OCI-LY7 (cell line): ENCODE measurements around the gene SPON1. TPM values are rescaled to one million over a fixed set of nuclear protein-coding genes. Genes with fewer than 3 reads are reported as not detected.
A peak's percentile ranks its signal among the peaks of the same experiment; 100 is the strongest.

Source experiments
- BruUV-seq: library from RNA; stranded (reverse); fragments of 400-500 nt; replicated peaks from 2 replicates; lab custom pipeline; 2021; lab: Mats Ljungman, UMichigan
- CTCF ChIA-PET: fragments of 300-600 bp; sonication (Branson Sonifier 250); formaldehyde crosslinking; loops from one replicate; lab custom pipeline; 2022; ENCODE audit warnings: antibody characterized with exemption; ENCODE audit not compliant: unreplicated experiment; lab: Charles Lee
- POLR2A ChIA-PET: fragments of 300-600 bp; sonication (Branson Sonifier 250); formaldehyde crosslinking; loops from one replicate; lab custom pipeline; 2022; ENCODE audit warnings: antibody characterized with exemption; lab: Charles Lee
- DNase-seq: peaks from one replicate; pipeline ENCODE4 v3.0.0-alpha.2; 2015; ENCODE audit warnings: low spot score
- H2AFZ ChIP-seq: fragments of 200-600 bp; sonication (generic), shearing (Covaris generic); 2 replicates; pipeline ENCODE4 v1.6.1; 2014; ENCODE audit warnings: mild to moderate bottlenecking, antibody characterized with exemption, low read length, moderate library complexity
- H3K27ac ChIP-seq: fragments of 200-600 bp; sonication (generic); 2 replicates; pipeline ENCODE4 v1.5.1; 2014; ENCODE audit warnings: mixed run types, low read depth, mild to moderate bottlenecking, moderate library complexity, low read length, inconsistent platforms; ENCODE audit not compliant: poor library complexity, severe bottlenecking
- H3K36me3 ChIP-seq: fragments of 200-600 bp; sonication (generic); 2 replicates; pipeline ENCODE4 v1.6.1; 2014; ENCODE audit warnings: mild to moderate bottlenecking, antibody characterized with exemption, low read length, moderate library complexity, mixed read lengths; ENCODE audit not compliant: insufficient read depth
- H3K4me1 ChIP-seq: fragments of 200-600 bp; sonication (generic); 2 replicates; pipeline ENCODE4 v1.5.1; 2014; ENCODE audit warnings: mild to moderate bottlenecking, low read length; ENCODE audit not compliant: insufficient read depth, poor library complexity, severe bottlenecking
- H3K4me2 ChIP-seq: fragments of 200-600 bp; sonication (generic); 2 replicates; pipeline ENCODE4 v1.6.1; 2014; ENCODE audit warnings: mild to moderate bottlenecking, low read length
- H3K4me3 ChIP-seq: fragments of 200-600 bp; sonication (generic); 2 replicates; pipeline ENCODE4 v1.5.1; 2014; ENCODE audit warnings: mild to moderate bottlenecking, low read depth, low read length; ENCODE audit not compliant: poor library complexity, severe bottlenecking
- H3K79me2 ChIP-seq: fragments of 200-600 bp; sonication (generic); 2 replicates; pipeline ENCODE4 v1.6.1; 2016; ENCODE audit warnings: low read depth, mild to moderate bottlenecking, low read length, moderate library complexity, mixed read lengths; ENCODE audit not compliant: insufficient read depth
- H3K9me2 ChIP-seq: fragments of 200-600 bp; sonication (generic); 2 replicates; pipeline ENCODE4 v1.6.1; 2016; ENCODE audit warnings: mild to moderate bottlenecking, low read length, mixed read lengths; ENCODE audit not compliant: insufficient read depth
- H3K9me3 ChIP-seq: fragments of 200-600 bp; sonication (generic); 2 replicates; pipeline ENCODE4 v1.6.1; 2014; ENCODE audit warnings: mild to moderate bottlenecking, mixed run types, low read length, mixed read lengths
- H4K20me1 ChIP-seq: fragments of 200-600 bp; sonication (generic); 2 replicates; pipeline ENCODE4 v1.6.1; 2014; ENCODE audit warnings: mild to moderate bottlenecking, antibody characterized with exemption, low read length, moderate library complexity, mixed read lengths; ENCODE audit not compliant: insufficient read depth
- CTCF ChIP-seq: fragments of 200-600 bp; sonication (generic); conservative IDR thresholded peaks from 2 replicates; pipeline ENCODE4 v1.5.1; 2014; ENCODE audit warnings: mild to moderate bottlenecking, antibody characterized with exemption, low read length, moderate library complexity, mixed read lengths
- EZH2phosphoT487 ChIP-seq: fragments of 200-600 bp; sonication (generic); IDR thresholded peaks from 2 replicates; pipeline ENCODE4 v1.6.1; 2018; ENCODE audit warnings: low read depth, borderline replicate concordance, mild to moderate bottlenecking, mixed run types, antibody characterized with exemption, low read length, moderate library complexity, mixed read lengths
- intact Hi-C: fragments of 100-400 bp; cut with micrococcal nuclease; formaldehyde crosslinking; loops from one replicate; pipeline ENCODE4 v1.10.0; 2022; ENCODE audit not compliant: unreplicated experiment
- total RNA-seq, 2 experiments: library from RNA; depleted of rRNA in 1 of 2; stranded (reverse); fragments of >200 nt in 1 of 2; shearing (Covaris generic) in 1 of 2; gene quantifications; 2 replicates each; pipeline ENCODE4 v1.2.3, GENCODE V29; 2014 to 2022

SPON1 gene
- total RNA-seq, 2 experiments from 2014 or later: 0.38 TPM; not detected in 1

- Histone ChIP-seq H2AFZ (peak overlapping the region; percentile 32; the same call in 1 of the 2 replicates), H3K36me3 (no peaks in the 10 kb centered on the region; the same call in 1 of the 2 replicates), H3K4me1 (peaks cover 20% of the 10 kb centered on the region), H3K4me2 (peak overlapping the region; percentile 3; the same call in 1 of the 2 replicates), H3K79me2 (no peaks in the 10 kb centered on the region), H3K27ac (no peak overlapping the region), H3K9me2 (no peaks in the 10 kb centered on the region), H4K20me1 (no peaks in the 10 kb centered on the region), H3K4me3 (no peak overlapping the region), H3K9me3 (no peaks in the 10 kb centered on the region)
- DNase-seq: no peak
- intact Hi-C loops: no loop called here
- TF ChIP-seq CTCF (no peak), EZH2phosphoT487 (no peak)
- POLR2A ChIA-PET: interaction anchor here (2.9 kb wide), 1 partner anchor 14 kb away, joined by 9 read pairs; no protein-coding TSS in a partner anchor
- BruUV-seq: no TSS peak
- CTCF ChIA-PET: interaction anchor here (0.8 kb wide), 1 partner anchor 194 kb away, joined by 3 read pairs; no protein-coding TSS in a partner anchor
Observed at GRCh38 chr11:13954591-13954990, 7.9 kb upstream of the SPON1 start.

GRCh38 chr11:13955971-13956421 lies 6.5 kb upstream of the SPON1 start:
- Histone ChIP-seq H3K4me2 (no peak overlapping the region), H3K36me3 (no peaks in the 10 kb centered on the region; the same call in 1 of the 2 replicates), H3K9me2 (no peaks in the 10 kb centered on the region), H4K20me1 (no peaks in the 10 kb centered on the region), H3K27ac (no peak overlapping the region), H3K4me1 (peaks cover 20% of the 10 kb centered on the region), H3K4me3 (no peak overlapping the region), H3K79me2 (no peaks in the 10 kb centered on the region), H3K9me3 (no peaks in the 10 kb centered on the region), H2AFZ (peak overlapping the region; percentile 15; the same call in 1 of the 2 replicates)
- no TSS peak for BruUV-seq
- peak; percentile 80 for DNase-seq
- CTCF ChIA-PET: no interaction called here
- no peak for TF ChIP-seq EZH2phosphoT487
- peak; percentile 98 for TF ChIP-seq CTCF
- intact Hi-C loops: loop anchor here (1.0 to 5.0 kb wide), 4 partner anchors 86 to 293 kb away; no protein-coding TSS in a partner anchor
- POLR2A ChIA-PET: interaction anchor here (0.5 to 1.1 kb wide), 5 partner anchors 9 to 204 kb away, joined by 3 to 6 read pairs (median 3); no protein-coding TSS in a partner anchor

DNA sequence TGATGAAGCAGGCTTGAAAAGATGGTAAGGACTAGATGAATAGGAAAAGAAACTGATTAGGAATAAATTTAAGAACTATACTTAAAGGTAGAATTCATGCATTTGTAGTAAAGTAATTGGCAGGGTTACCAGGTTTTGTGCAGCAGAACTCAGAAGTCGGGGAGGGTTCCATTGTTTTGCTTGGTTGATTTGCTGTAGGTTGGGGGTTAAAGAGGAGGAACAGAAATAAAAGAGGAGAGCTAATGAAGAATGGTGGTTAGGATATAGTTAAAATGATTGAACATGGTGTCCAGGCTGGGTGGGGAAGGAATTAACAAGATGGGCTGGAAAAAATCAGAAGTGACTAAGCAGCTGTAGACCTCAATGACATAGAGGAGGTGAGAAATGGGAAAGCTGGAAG lies 5.5 kb upstream of the SPON1 start:
- ChIA-PET CTCF (interaction anchor here (0.9 to 1.1 kb wide), 2 partner anchors 11 to 191 kb away, joined by 3 to 4 read pairs; no protein-coding TSS in a partner anchor), POLR2A (interaction anchor here (0.7 to 1.4 kb wide), 5 partner anchors 8 to 935 kb away, joined by 3 to 7 read pairs (median 4); no protein-coding TSS in a partner anchor)
- Histone ChIP-seq H3K4me2 (no peak overlapping the region), H3K9me2 (no peaks in the 10 kb centered on the region), H3K79me2 (no peaks in the 10 kb centered on the region), H3K27ac (no peak overlapping the region), H4K20me1 (no peaks in the 10 kb centered on the region), H3K9me3 (no peaks in the 10 kb centered on the region), H3K4me1 (peaks cover 20% of the 10 kb centered on the region), H3K36me3 (no peaks in the 10 kb centered on the region), H3K4me3 (no peak overlapping the region), H2AFZ (no peak overlapping the region)
- TF ChIP-seq CTCF (no peak), EZH2phosphoT487 (no peak)
- no TSS peak for BruUV-seq
- intact Hi-C loops: loop anchor here (1.0 to 5.0 kb wide), 4 partner anchors 85 to 292 kb away; no protein-coding TSS in a partner anchor
- DNase-seq: no peak
